HepG2 (cell line): ENCODE results near the gene FAM217B. TPM values are rescaled to one million over a fixed set of nuclear protein-coding genes. Genes with fewer than 3 reads are reported as not detected.

Source experiments
- ADNP ChIP-seq: sonication (generic); formaldehyde crosslinking; IDR thresholded peaks from 2 replicates; pipeline ENCODE4 v1.4.0; 2020; ENCODE audit warnings: missing genetic modification reagents
- AKNA ChIP-seq: sonication (generic); formaldehyde crosslinking; IDR thresholded peaks from 2 replicates; pipeline ENCODE4 v1.4.0; 2020; ENCODE audit warnings: missing genetic modification reagents, borderline replicate concordance
- CCAR2 ChIP-seq: fragments of 200-400 bp; formaldehyde crosslinking; optimal IDR thresholded peaks from 2 replicates; pipeline ENCODE3; 2018; ENCODE audit warnings: low read depth, mild to moderate bottlenecking, low read length, moderate library complexity
- GPN1 ChIP-seq: sonication (generic); formaldehyde crosslinking; IDR thresholded peaks from 2 replicates; pipeline ENCODE4 v1.5.1; 2020; ENCODE audit warnings: missing genetic modification reagents, borderline replicate concordance
- HES4 ChIP-seq: sonication (generic); formaldehyde crosslinking; IDR thresholded peaks from 2 replicates; pipeline ENCODE4 v1.9.0; 2021; ENCODE audit warnings: mild to moderate bottlenecking, missing genetic modification reagents, borderline replicate concordance
- RBM39 ChIP-seq: fragments of 200-400 bp; formaldehyde crosslinking; IDR thresholded peaks from one replicate; pipeline ENCODE4 v1.6.1; 2018; ENCODE audit warnings: antibody characterized with exemption, mild to moderate bottlenecking, low read depth, low read length; ENCODE audit not compliant: poor library complexity, severe bottlenecking
- ZKSCAN8 ChIP-seq: IDR thresholded peaks from 2 replicates; pipeline ENCODE4 v1.6.1; 2016; ENCODE audit warnings: borderline replicate concordance, missing genetic modification reagents, missing compliant biosample characterization
- ZNF407 ChIP-seq: sonication (generic); formaldehyde crosslinking; IDR thresholded peaks from one replicate; pipeline ENCODE4 v1.5.1; 2020; ENCODE audit warnings: mild to moderate bottlenecking, missing genetic modification reagents; ENCODE audit errors: not compliant biosample characterization
- ZNF576 ChIP-seq: sonication (generic); formaldehyde crosslinking; IDR thresholded peaks from 2 replicates; pipeline ENCODE4 v1.4.0; 2020; ENCODE audit warnings: mild to moderate bottlenecking, missing genetic modification reagents
- ZNF605 ChIP-seq: sonication (generic); formaldehyde crosslinking; IDR thresholded peaks from 2 replicates; pipeline ENCODE4 v1.8.0; 2022; ENCODE audit warnings: mild to moderate bottlenecking, missing genetic modification reagents
- ZNF678 ChIP-seq: sonication (generic); formaldehyde crosslinking; IDR thresholded peaks from 2 replicates; pipeline ENCODE4 v1.4.0; 2020; ENCODE audit warnings: mild to moderate bottlenecking, missing genetic modification reagents
- ZNF768 ChIP-seq: sonication (generic); formaldehyde crosslinking; IDR thresholded peaks from 2 replicates; pipeline ENCODE4 v1.4.0; 2020; ENCODE audit warnings: missing genetic modification reagents
- ZNF772 ChIP-seq: sonication (generic); formaldehyde crosslinking; IDR thresholded peaks from 2 replicates; pipeline ENCODE4 v1.5.0; 2020; ENCODE audit warnings: mild to moderate bottlenecking, missing genetic modification reagents
- polyA plus RNA-seq, 8 experiments: library from polyadenylated mRNA; depleted of rRNA in 3 of 8; stranded (reverse) in 7 of 8; unstranded in 1 of 8; fragments of >200 nt; fragmentation: Illumina TruSeq in 4 of 8; extraction: Trizol in 4 of 8; gene quantifications; 2 replicates each; pipeline versions ENCODE4 v1.2.1 to v1.2.3, GENCODE V29; 2011 to 2016; ENCODE audit warnings: low read depth in 4 of 8, missing spikeins in 1 of 8, mixed read lengths in 1 of 8; ENCODE audit not compliant: insufficient read depth in 1 of 8
- total RNA-seq, 5 experiments: library from RNA; depleted of rRNA; stranded (reverse); fragments of >200 nt; fragmentation: Illumina TruSeq; extraction: Trizol; gene quantifications; 2 replicates each; pipeline ENCODE4 v1.2.3, GENCODE V29; 2016; ENCODE audit warnings: low read depth in 1 of 5

FAM217B gene
- total and polyA plus RNA-seq, 2 of the 13 experiments (the other 11 are each of a cell fraction or from before 2014, with no cell fraction given) = 11.1 to 14.3 TPM

- peak; percentile 89 for TF ChIP-seq ZNF605 (CRISPR knock-in tag)
- TF ChIP-seq AKNA (CRISPR knock-in tag) = no peak
- TF ChIP-seq ZNF576 (CRISPR knock-in tag) = 0 out of 2 replicates have a peak, but pooled peaks have one; percentile 52
- no peak for TF ChIP-seq CCAR2
- peak; percentile 58; the same call in 1 of the 2 replicates for TF ChIP-seq ZNF772 (CRISPR knock-in tag)
- TF ChIP-seq ZKSCAN8 (CRISPR knock-in tag) = peak; percentile 41; the same call in 1 of the 2 replicates
- TF ChIP-seq HES4 (CRISPR knock-in tag) = peak; percentile 88; the same call in 1 of the 2 replicates
- peak; percentile 27; the same call in 1 of the 2 replicates for TF ChIP-seq GPN1 (CRISPR knock-in tag)
- TF ChIP-seq ADNP (CRISPR knock-in tag) = no peak
- peak; percentile 33 for TF ChIP-seq RBM39
- peak; percentile 95 for TF ChIP-seq ZNF407 (CRISPR knock-in tag)
- TF ChIP-seq ZNF768 = peak; percentile 65
- TF ChIP-seq ZNF678 = 0 out of 2 replicates have a peak, but pooled peaks have one; percentile 69
Observed at GRCh38 chr20:59940129-59940955, at the start of gene FAM217B, which contains the start of gene PPP1R3D (continued).
